HG03439 (cell line): Measurements from ENCODE around the gene R3HDM1.

Experiments used
- ATAC-seq: cut with Tn5 transposase; IDR thresholded peaks from one replicate; pipeline ENCODE4 v1.9.1; 2021; ENCODE audit warnings: mild to moderate bottlenecking, moderate library complexity; ENCODE audit not compliant: unreplicated experiment

R3HDM1 gene

GRCh38 chr2:135773319-135773718, 242.0 kb downstream of the R3HDM1 start:
- ATAC-seq = no peak

GRCh38 chr2:135773917-135774316, 242.6 kb downstream of the R3HDM1 start:
- ATAC-seq = no peak
